GM23338 (cell line): ENCODE results near the gene NUDT13. TPM values are rescaled to one million over a fixed set of nuclear protein-coding genes. Genes with fewer than 3 reads are reported as not detected.

Experiments used
- ATAC-seq: fragments of 200-7000 bp; cut with Tn5 transposase; 3 replicates; pipeline ENCODE4 v1.9.1; 2020
- DNase-seq: peaks from one replicate; pipeline ENCODE4 v3.0.0-alpha.2; 2015; ENCODE audit warnings: low spot score
- H2AFZ ChIP-seq: fragments of 200-600 bp; sonication (generic); 2 replicates; pipeline ENCODE4 v1.8.0; 2016; ENCODE audit warnings: antibody characterized with exemption, mild to moderate bottlenecking, moderate library complexity
- H3F3A ChIP-seq: fragments of 200-600 bp; sonication (generic); replicated peaks from 2 replicates; pipeline ENCODE4 v1.8.0; 2017; ENCODE audit warnings: antibody characterized with exemption, mixed run types, low read depth
- H3K27ac ChIP-seq: fragments of 200-600 bp; sonication (generic); 2 replicates; pipeline ENCODE4 v1.6.1; 2016; ENCODE audit warnings: low read depth
- H3K27me3 ChIP-seq: fragments of 200-600 bp; sonication (generic); 2 replicates; pipeline ENCODE4 v1.8.0; 2016; ENCODE audit warnings: mild to moderate bottlenecking, mixed run types, moderate library complexity; ENCODE audit not compliant: insufficient read depth
- H3K36me3 ChIP-seq: fragments of 200-600 bp; sonication (generic); 2 replicates; pipeline ENCODE4 v1.8.0; 2016; ENCODE audit warnings: mild to moderate bottlenecking; ENCODE audit not compliant: insufficient read depth
- H3K4me1 ChIP-seq: fragments of 200-600 bp; sonication (generic); 2 replicates; pipeline ENCODE4 v1.8.0; 2016; ENCODE audit warnings: mild to moderate bottlenecking, moderate library complexity; ENCODE audit not compliant: insufficient read depth
- H3K4me2 ChIP-seq: fragments of 200-600 bp; sonication (generic); 2 replicates; pipeline ENCODE4 v1.7.1; 2017; ENCODE audit warnings: mixed run types
- H3K4me3 ChIP-seq: fragments of 200-600 bp; sonication (generic); 2 replicates; pipeline ENCODE4 v1.6.1; 2016; ENCODE audit warnings: mixed run types
- H3K79me2 ChIP-seq: fragments of 200-600 bp; sonication (generic); replicated peaks from 2 replicates; pipeline ENCODE4 v1.8.0; 2017; ENCODE audit warnings: mild to moderate bottlenecking; ENCODE audit not compliant: insufficient read depth
- H3K9me2 ChIP-seq: fragments of 200-600 bp; sonication (generic); 2 replicates; pipeline ENCODE4 v1.8.0; 2017; ENCODE audit not compliant: insufficient read depth
- H4K20me1 ChIP-seq: fragments of 200-600 bp; sonication (generic); replicated peaks from 2 replicates; pipeline ENCODE4 v1.8.0; 2017; ENCODE audit warnings: mild to moderate bottlenecking; ENCODE audit not compliant: insufficient read depth
- H3K27ac Mint-ChIP-seq: 2 replicates; pipeline ENCODE4 v1.8.0; 2020; ENCODE audit warnings: inconsistent platforms, mild to moderate bottlenecking, moderate library complexity, mixed read lengths
- H3K27me3 Mint-ChIP-seq: 3 replicates; pipeline ENCODE4 v1.8.0; 2022; ENCODE audit warnings: low read depth, mild to moderate bottlenecking, moderate library complexity, mixed read lengths, inconsistent platforms; ENCODE audit not compliant: insufficient read depth, poor library complexity
- H3K36me3 Mint-ChIP-seq: 3 replicates; pipeline ENCODE4 v1.8.0; 2021; ENCODE audit warnings: low read depth, mild to moderate bottlenecking, inconsistent platforms, moderate library complexity, mixed read lengths
- H3K4me1 Mint-ChIP-seq: 3 replicates; pipeline ENCODE4 v1.8.0; 2020; ENCODE audit warnings: mild to moderate bottlenecking, inconsistent platforms, mixed read lengths
- H3K4me3 Mint-ChIP-seq: 3 replicates; pipeline ENCODE4 v1.8.0; 2021; ENCODE audit warnings: moderate library complexity, mild to moderate bottlenecking, inconsistent platforms, mixed read lengths
- H3K9me3 Mint-ChIP-seq: 3 replicates; pipeline ENCODE4 v1.8.0; 2020; ENCODE audit warnings: moderate library complexity, mild to moderate bottlenecking, inconsistent platforms, mixed read lengths
- CTCF ChIP-seq, 2 experiments: fragments of 200-600 bp in 1 of 2; sonication (generic) in 1 of 2; conservative IDR thresholded peaks; 2 replicates each; pipeline versions ENCODE4 v1.5.1 to v1.6.1; 2016 to 2017; ENCODE audit warnings: antibody characterized with exemption in 2 of 2, low read depth in 2 of 2, mild to moderate bottlenecking in 2 of 2, moderate library complexity in 1 of 2
- EZH2 ChIP-seq: fragments of 200-600 bp; sonication (generic); IDR thresholded peaks from one replicate; pipeline ENCODE4 v1.8.0; 2017; ENCODE audit warnings: antibody characterized with exemption, mild to moderate bottlenecking, low read depth; ENCODE audit not compliant: unreplicated experiment
- EZH2phosphoT487 ChIP-seq: fragments of 200-600 bp; sonication (generic); IDR thresholded peaks from one replicate; pipeline ENCODE4 v1.8.1; 2018; ENCODE audit warnings: antibody characterized with exemption; ENCODE audit not compliant: unreplicated experiment
- JUNB ChIP-seq: IDR thresholded peaks from one replicate; pipeline ENCODE4 v1.6.1; 2016; ENCODE audit warnings: antibody characterized with exemption; ENCODE audit not compliant: unreplicated experiment
- NANOG ChIP-seq: IDR thresholded peaks from 2 replicates; pipeline ENCODE4 v1.6.1; 2016; ENCODE audit warnings: antibody characterized with exemption, borderline replicate concordance
- POLR2AphosphoS5 ChIP-seq: IDR thresholded peaks from 2 replicates; pipeline ENCODE4 v1.6.1; 2016; ENCODE audit warnings: antibody characterized with exemption, low read depth
- REST ChIP-seq: IDR thresholded peaks from one replicate; pipeline ENCODE4 v1.6.1; 2018; ENCODE audit warnings: antibody characterized with exemption; ENCODE audit not compliant: unreplicated experiment
- STAT1 ChIP-seq: IDR thresholded peaks from one replicate; pipeline ENCODE4 v1.6.1; 2016; ENCODE audit warnings: antibody characterized with exemption; ENCODE audit not compliant: unreplicated experiment
- ZNF114 ChIP-seq: fragments of 250-450 bp; sonication (Bioruptor Pico); IDR thresholded peaks from 2 replicates; pipeline ENCODE4 v1.5.0; 2020; ENCODE audit warnings: mild to moderate bottlenecking, moderate library complexity
- ZNF331 ChIP-seq: fragments of 250-450 bp; sonication (Bioruptor Pico); IDR thresholded peaks from 2 replicates; pipeline ENCODE4 v1.5.0; 2020; ENCODE audit warnings: low read depth, mild to moderate bottlenecking, moderate library complexity
- ZNF462 ChIP-seq: fragments of 250-450 bp; sonication (Bioruptor Pico); IDR thresholded peaks from 2 replicates; pipeline ENCODE4 v1.5.0; 2020; ENCODE audit warnings: mild to moderate bottlenecking, moderate library complexity
- polyA plus RNA-seq: library from polyadenylated mRNA; unstranded; fragments of >200 nt; fragmentation: Nextera tagmentation; extraction: Ambion mirVana; gene quantifications from 2 replicates; pipeline ENCODE4 v1.2.1, GENCODE V29; 2016
- total RNA-seq: library from RNA; depleted of rRNA; stranded (reverse); fragments of >200 nt; shearing (Covaris generic); gene quantifications from 2 replicates; pipeline ENCODE4 v1.2.3, GENCODE V29; 2014
- TF ChIP-seq, protein P1 (sequence below): IDR thresholded peaks from 2 replicates; pipeline ENCODE4 v1.6.1; 2016; ENCODE audit warnings: antibody characterized with exemption

Gene NUDT13
- total and polyA plus RNA-seq, 2 experiments from 2014 or later = 1.4 to 2.2 TPM

- TF ChIP-seq ZNF462 (CRISPR knock-in tag) (no peak), EZH2phosphoT487 (no peak), CTCF (conservative IDR thresholded peaks at IDR 0.05; ENCODE audit: low read depth in 2 of 2) (no peak), JUNB (no peak), STAT1 (no peak), EZH2 (no peak)
Measured at GRCh38 chr10:73079779-73080541, 30.3 kb upstream of the NUDT13 start (continued).

DNA sequence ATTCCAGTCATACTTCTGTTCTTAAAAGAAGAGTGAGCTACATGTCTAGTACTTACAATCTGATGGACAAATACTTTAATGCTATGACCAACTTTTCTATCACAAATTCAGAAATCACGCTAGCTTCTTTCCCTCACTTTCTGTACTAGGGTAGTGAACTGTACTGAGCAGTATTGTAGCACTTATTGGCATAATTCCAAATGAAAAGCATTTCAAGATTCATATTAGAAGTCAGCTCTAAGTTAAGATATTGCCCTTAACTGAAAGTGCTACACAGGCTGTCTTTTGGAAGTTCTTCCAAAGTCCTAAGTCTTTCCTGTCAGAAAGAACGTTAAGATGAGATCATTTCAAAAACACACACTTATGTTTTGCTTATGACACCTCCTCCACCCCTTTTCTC, 27.0 kb upstream of the NUDT13 start:
- DNase-seq = no peak
- peaks cover 25% of the 10 kb centered on the region; the same call in 1 of the 2 replicates for H3K79me2 ChIP-seq
- H3K27me3 Mint-ChIP-seq = no peaks in the 10 kb centered on the region
- H3K36me3 ChIP-seq = no peaks in the 10 kb centered on the region
- H3K9me2 ChIP-seq = no peaks in the 10 kb centered on the region
- H3K4me3 ChIP-seq = no peak overlapping the region
- H3K4me3 Mint-ChIP-seq = no peak overlapping the region
- no peak overlapping the region for H3K27ac Mint-ChIP-seq
- H3K27me3 ChIP-seq = no peaks in the 10 kb centered on the region
- no peaks in the 10 kb centered on the region for H3K36me3 Mint-ChIP-seq
- H3F3A ChIP-seq = no peaks in the 10 kb centered on the region
- H3K4me1 Mint-ChIP-seq = no peaks in the 10 kb centered on the region
- H4K20me1 ChIP-seq = no peaks in the 10 kb centered on the region
- H3K9me3 Mint-ChIP-seq = no peaks in the 10 kb centered on the region
- no peak overlapping the region for H3K4me2 ChIP-seq
- no peak for ATAC-seq
- no peak overlapping the region for H2AFZ ChIP-seq
- H3K27ac ChIP-seq = no peak overlapping the region
- no peaks in the 10 kb centered on the region for H3K4me1 ChIP-seq
- TF ChIP-seq ZNF331 (CRISPR knock-in tag) (no peak), NANOG (no peak), EZH2 (no peak), ZNF114 (no peak), STAT1 (no peak), EZH2phosphoT487 (no peak), POLR2AphosphoS5 (no peak), REST (no peak)
- TF ChIP-seq, protein P1, sequence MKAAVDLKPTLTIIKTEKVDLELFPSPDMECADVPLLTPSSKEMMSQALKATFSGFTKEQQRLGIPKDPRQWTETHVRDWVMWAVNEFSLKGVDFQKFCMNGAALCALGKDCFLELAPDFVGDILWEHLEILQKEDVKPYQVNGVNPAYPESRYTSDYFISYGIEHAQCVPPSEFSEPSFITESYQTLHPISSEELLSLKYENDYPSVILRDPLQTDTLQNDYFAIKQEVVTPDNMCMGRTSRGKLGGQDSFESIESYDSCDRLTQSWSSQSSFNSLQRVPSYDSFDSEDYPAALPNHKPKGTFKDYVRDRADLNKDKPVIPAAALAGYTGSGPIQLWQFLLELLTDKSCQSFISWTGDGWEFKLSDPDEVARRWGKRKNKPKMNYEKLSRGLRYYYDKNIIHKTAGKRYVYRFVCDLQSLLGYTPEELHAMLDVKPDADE = no peak
